Keratinocyte (primary cell): ENCODE measurements around the gene CAMSAP1. TPM values are rescaled to one million over a fixed set of nuclear protein-coding genes. Genes with fewer than 3 reads are reported as not detected.

Experiments
- DNase-seq: peaks from one replicate; pipeline ENCODE4 v3.0.0-alpha.2; 2011; ENCODE audit warnings: low read depth, missing footprints, low spot score
- FAIRE-seq: peaks from 2 replicates; lab custom pipeline; 2011; peaks lifted over from hg19 to GRCh38; lab: Jason Lieb, UNC
- H2AFZ ChIP-seq: 2 replicates; pipeline ENCODE4 v1.6.0; 2012; ENCODE audit warnings: low read length, control low read depth, inconsistent platforms; ENCODE audit not compliant: control insufficient read depth
- H3K27ac ChIP-seq: 2 replicates; pipeline ENCODE4 v1.5.1; 2011; ENCODE audit warnings: low read length; ENCODE audit not compliant: control insufficient read depth, insufficient read depth
- H3K27me3 ChIP-seq: 3 replicates; pipeline ENCODE4 v1.6.0; 2011; ENCODE audit warnings: low read length; ENCODE audit not compliant: control insufficient read depth, insufficient read depth; ENCODE audit errors: extremely low read depth
- H3K36me3 ChIP-seq, 2 experiments: 2 replicates in 1 of 2; 3 replicates in 1 of 2; pipeline ENCODE4 v1.5.1; 2011; ENCODE audit warnings: low read length in 2 of 2, mild to moderate bottlenecking in 1 of 2; ENCODE audit not compliant: control insufficient read depth in 2 of 2, insufficient read depth in 2 of 2; ENCODE audit errors: extremely low read depth in 1 of 2
- H3K4me1 ChIP-seq: 3 replicates; pipeline ENCODE4 v1.5.1; 2011; ENCODE audit warnings: low read length; ENCODE audit not compliant: control insufficient read depth, insufficient read depth; ENCODE audit errors: extremely low read depth
- H3K4me2 ChIP-seq: 3 replicates; pipeline ENCODE4 v1.6.0; 2011; ENCODE audit warnings: low read depth, low read length; ENCODE audit not compliant: control insufficient read depth, insufficient read depth; ENCODE audit errors: extremely low read depth
- H3K4me3 ChIP-seq, 3 experiments: fragments of 200-600 bp in 1 of 3; sonication (generic) in 1 of 3; 2 replicates in 2 of 3; 3 replicates in 1 of 3; pipeline ENCODE4 v1.5.1; 2011 to 2016; ENCODE audit warnings: low read length in 3 of 3, mild to moderate bottlenecking in 3 of 3, control low read depth in 2 of 3, inconsistent platforms in 1 of 3, low read depth in 1 of 3, mixed read lengths in 1 of 3, mixed run types in 1 of 3, moderate library complexity in 1 of 3; ENCODE audit not compliant: control insufficient read depth in 2 of 3, insufficient read depth in 2 of 3; ENCODE audit errors: extremely low read depth in 1 of 3
- H3K79me2 ChIP-seq: 2 replicates; pipeline ENCODE4 v1.6.0; 2012; ENCODE audit warnings: low read length; ENCODE audit not compliant: control insufficient read depth, insufficient read depth
- H3K9ac ChIP-seq: 3 replicates; pipeline ENCODE4 v1.6.0; 2011; ENCODE audit warnings: low read length; ENCODE audit not compliant: control insufficient read depth, insufficient read depth; ENCODE audit errors: extremely low read depth
- H3K9me1 ChIP-seq: 3 replicates; pipeline ENCODE4 v1.6.0; 2011; ENCODE audit warnings: low read length; ENCODE audit not compliant: control insufficient read depth, insufficient read depth; ENCODE audit errors: extremely low read depth
- H3K9me3 ChIP-seq: 2 replicates; pipeline ENCODE4 v1.5.1; 2012; ENCODE audit warnings: low read depth, low read length; ENCODE audit not compliant: control insufficient read depth
- H4K20me1 ChIP-seq: 3 replicates; pipeline ENCODE4 v1.6.0; 2011; ENCODE audit warnings: low read length; ENCODE audit not compliant: control insufficient read depth, insufficient read depth; ENCODE audit errors: extremely low read depth
- EZH2 ChIP-seq: IDR thresholded peaks from one replicate; pipeline ENCODE4 v1.6.1; 2012; ENCODE audit warnings: inconsistent platforms, mild to moderate bottlenecking, low read length, moderate library complexity
- dilution Hi-C: fragments of 300-500 bp; cut with MboI; formaldehyde crosslinking; loops from one replicate; pipeline ENCODE4 v1.7.0; 2020; ENCODE audit warnings: low sequenced_read_pairs; ENCODE audit not compliant: extremely low pct_ligation_motif_present
- polyA plus RNA-seq, 5 experiments: library from polyadenylated mRNA; depleted of rRNA in 3 of 5; stranded (reverse) in 3 of 5; stranded (forward) in 1 of 5; unstranded in 1 of 5; fragments of >200 nt; gene quantifications; 1 replicate in 1 of 5; 2 replicates in 3 of 5; 3 replicates in 1 of 5; pipeline versions ENCODE4 v1.2.1 to v1.2.3, GENCODE V29; 2011 to 2012; ENCODE audit warnings: missing spikeins in 2 of 5, low read depth in 1 of 5, low replicate concordance in 1 of 5
- TF ChIP-seq, protein P1 (sequence below), 3 experiments: IDR thresholded peaks in 1 of 3; conservative IDR thresholded peaks in 1 of 3; optimal IDR thresholded peaks in 1 of 3; 2 replicates in 2 of 3; 3 replicates in 1 of 3; pipeline versions ENCODE3 to v1.5.1; 2011; ENCODE audit warnings: low read length in 3 of 3, mild to moderate bottlenecking in 3 of 3, moderate library complexity in 2 of 3, control low read depth in 1 of 3, inconsistent platforms in 1 of 3; ENCODE audit not compliant: insufficient read depth in 2 of 3; ENCODE audit errors: extremely low read depth in 1 of 3

Gene CAMSAP1
- polyA plus RNA-seq, 1 donor (not counting 4 experiments of a cell fraction or from before 2014, with no cell fraction given), result 8.3 TPM

DNA sequence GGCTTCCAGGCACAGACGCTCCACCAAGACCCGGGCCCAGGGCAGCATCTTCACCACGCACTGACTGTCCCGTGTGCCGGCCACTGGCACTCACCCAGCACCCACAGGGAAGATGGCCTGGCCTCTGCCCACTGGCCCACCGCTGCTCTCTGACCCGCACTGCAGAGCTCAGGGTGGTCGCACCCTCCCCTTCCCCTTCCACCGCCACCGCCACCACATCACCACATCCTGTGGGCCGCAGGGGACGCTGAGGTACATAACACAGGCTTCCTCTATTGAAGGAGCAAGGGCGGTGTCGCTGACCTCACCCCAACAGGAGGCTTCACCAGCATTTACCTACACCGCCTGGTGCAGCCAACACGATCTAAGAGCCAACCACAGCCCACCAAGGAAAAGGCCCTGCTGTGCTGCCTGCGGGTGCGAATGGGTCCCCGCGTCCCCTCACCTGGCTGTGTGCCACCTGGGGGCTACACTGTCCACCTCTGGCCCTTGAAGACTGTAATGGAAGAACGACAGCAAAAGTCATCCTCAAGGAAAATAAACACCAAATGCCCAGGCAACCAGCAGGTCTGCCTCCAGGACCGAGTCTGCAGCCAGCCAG is 101.8 kb downstream of the CAMSAP1 start:
- Histone ChIP-seq H2AFZ (no peak overlapping the region), H3K4me3 (no peak overlapping the region), H3K27ac (no peak overlapping the region), H3K9ac (no peak overlapping the region), H3K27me3 (no peaks in the 10 kb centered on the region), H3K4me2 (no peak overlapping the region), H3K4me1 (no peaks in the 10 kb centered on the region), H3K36me3 (peaks cover 2 to 4% of the 10 kb centered on the region in 2 experiments), H3K9me3 (no peaks in the 10 kb centered on the region), H3K79me2 (no peaks in the 10 kb centered on the region), H3K9me1 (no peaks in the 10 kb centered on the region), H4K20me1 (no peaks in the 10 kb centered on the region)
- dilution Hi-C loops, result no loop called here
- FAIRE-seq (no peak), DNase-seq (no peak)
- TF ChIP-seq EZH2, result no peak
- TF ChIP-seq, protein P1, sequence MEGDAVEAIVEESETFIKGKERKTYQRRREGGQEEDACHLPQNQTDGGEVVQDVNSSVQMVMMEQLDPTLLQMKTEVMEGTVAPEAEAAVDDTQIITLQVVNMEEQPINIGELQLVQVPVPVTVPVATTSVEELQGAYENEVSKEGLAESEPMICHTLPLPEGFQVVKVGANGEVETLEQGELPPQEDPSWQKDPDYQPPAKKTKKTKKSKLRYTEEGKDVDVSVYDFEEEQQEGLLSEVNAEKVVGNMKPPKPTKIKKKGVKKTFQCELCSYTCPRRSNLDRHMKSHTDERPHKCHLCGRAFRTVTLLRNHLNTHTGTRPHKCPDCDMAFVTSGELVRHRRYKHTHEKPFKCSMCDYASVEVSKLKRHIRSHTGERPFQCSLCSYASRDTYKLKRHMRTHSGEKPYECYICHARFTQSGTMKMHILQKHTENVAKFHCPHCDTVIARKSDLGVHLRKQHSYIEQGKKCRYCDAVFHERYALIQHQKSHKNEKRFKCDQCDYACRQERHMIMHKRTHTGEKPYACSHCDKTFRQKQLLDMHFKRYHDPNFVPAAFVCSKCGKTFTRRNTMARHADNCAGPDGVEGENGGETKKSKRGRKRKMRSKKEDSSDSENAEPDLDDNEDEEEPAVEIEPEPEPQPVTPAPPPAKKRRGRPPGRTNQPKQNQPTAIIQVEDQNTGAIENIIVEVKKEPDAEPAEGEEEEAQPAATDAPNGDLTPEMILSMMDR (optimal IDR thresholded peaks at IDR 0.05 in 1 of 3, IDR thresholded peaks at IDR 0.05 in 1 of 3, conservative IDR thresholded peaks at IDR 0.05 in 1 of 3; ENCODE audit: extremely low read depth in 1 of 3, insufficient read depth in 2 of 3, low read length in 3 of 3), result no peak

DNA sequence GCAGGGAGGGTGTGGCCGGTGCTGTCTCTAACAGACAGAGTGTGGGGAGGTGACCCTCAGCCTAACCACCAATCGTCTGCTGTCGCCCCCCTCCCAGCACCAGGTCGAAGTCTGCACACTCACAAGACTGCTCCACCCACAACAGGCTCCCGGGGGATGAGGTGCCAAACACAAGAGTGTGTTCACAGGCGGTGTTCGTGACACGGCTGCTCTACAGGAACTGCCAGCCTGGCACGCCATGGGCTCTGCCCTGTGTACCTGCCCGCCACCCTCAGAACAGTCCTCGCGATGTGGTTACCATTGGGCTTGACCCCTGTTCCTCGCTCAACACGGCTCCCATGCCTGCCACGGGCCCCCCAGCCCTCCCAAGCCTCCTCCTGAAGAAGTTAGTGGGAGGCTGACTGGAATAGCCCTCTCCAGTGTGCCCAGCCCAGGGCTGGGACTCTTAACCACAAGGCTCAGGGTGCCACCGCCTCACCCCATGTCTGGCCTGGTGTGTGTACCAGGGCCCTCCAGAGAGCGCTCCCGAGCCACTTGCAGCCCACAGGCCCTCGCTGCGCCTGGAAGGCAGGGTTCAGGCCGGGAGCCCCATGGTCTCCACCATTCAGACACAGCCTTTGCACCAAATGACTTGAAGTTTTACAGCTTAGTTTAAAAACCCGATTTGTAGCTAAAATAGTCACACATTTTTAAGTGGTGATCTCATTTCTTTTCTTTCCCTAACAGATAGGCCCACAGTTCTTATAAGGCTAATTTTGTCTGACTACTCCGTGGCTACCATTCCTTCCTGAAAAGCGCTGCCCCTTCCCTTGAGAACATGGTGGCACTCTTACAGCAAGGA is 102.5 kb downstream of the CAMSAP1 start:
- DNase-seq (no peak), FAIRE-seq (no peak)
- H4K20me1 ChIP-seq, result no peaks in the 10 kb centered on the region
- no peak overlapping the region for H3K4me3 ChIP-seq
- H3K36me3 ChIP-seq, result no peaks in the 10 kb centered on the region
- H3K4me2 ChIP-seq, result no peak overlapping the region
- TF ChIP-seq, protein P1 (optimal IDR thresholded peaks at IDR 0.05 in 1 of 3, IDR thresholded peaks at IDR 0.05 in 1 of 3, conservative IDR thresholded peaks at IDR 0.05 in 1 of 3; ENCODE audit: extremely low read depth in 1 of 3, insufficient read depth in 2 of 3, low read length in 3 of 3), result no peak
- no peak for TF ChIP-seq EZH2
- H3K9me3 ChIP-seq, result no peaks in the 10 kb centered on the region
- no peaks in the 10 kb centered on the region for H3K27me3 ChIP-seq
- no peaks in the 10 kb centered on the region for H3K79me2 ChIP-seq
- no peak overlapping the region for H2AFZ ChIP-seq
- no peaks in the 10 kb centered on the region for H3K4me1 ChIP-seq
- H3K9ac ChIP-seq, result no peak overlapping the region
- dilution Hi-C loops, result no loop called here
- H3K9me1 ChIP-seq, result no peaks in the 10 kb centered on the region
- H3K27ac ChIP-seq, result no peak overlapping the region
